Right renal pelvis (tissue), 4 donors: ENCODE data around the gene FGF6. TPM values are rescaled to one million over a fixed set of nuclear protein-coding genes. Genes with fewer than 3 reads are reported as not detected.

Experiments
- polyA plus RNA-seq, 4 donors: library from polyadenylated mRNA; unstranded; fragments of 120-200 nt; gene quantifications; one replicate each; pipeline ENCODE4 v1.2.1, GENCODE V29; 2013; ENCODE audit not compliant: insufficient read length in 4 of 4

The FGF6 gene
- polyA plus RNA-seq, 4 donors: 0.10 TPM; not detected in 3

Other genes with a start within 250 kb of the FGF6 start
- 10 to 100 TPM; 43.7 to 52.6 (median 47.1) TPM for gene CCND2, start 172.1 kb downstream of the FGF6 start, polyA plus RNA-seq
- 10 to 100 TPM in 1 of 4 donors, 1 to 10 TPM in 3; 7.4 to 11.8 (median 8.3) TPM for gene TIGAR, start 124.6 kb downstream of the FGF6 start, polyA plus RNA-seq
- gene FGF23, start 66.1 kb downstream of the FGF6 start, polyA plus RNA-seq: under 1 TPM; 0.06 to 0.12 (median 0.07) TPM
- 10 to 100 TPM; 21.6 to 32.9 (median 30.1) TPM for gene RAD51AP1, start 93.1 kb upstream of the FGF6 start, polyA plus RNA-seq
- gene DYRK4, start 116.4 kb upstream of the FGF6 start, polyA plus RNA-seq: 10 to 100 TPM; 50.7 to 57.6 (median 54.3) TPM
- gene AKAP3, start 203.2 kb upstream of the FGF6 start, polyA plus RNA-seq: 1 to 10 TPM; 3.9 to 5.2 (median 4.5) TPM
- 100 to 1,000 TPM; 122 to 132 (median 126) TPM for gene NDUFA9, start 203.3 kb upstream of the FGF6 start, polyA plus RNA-seq